Dermis blood vessel endothelial cell (primary cell): ENCODE data around the gene THSD8. TPM values are rescaled to one million over a fixed set of nuclear protein-coding genes. Genes with fewer than 3 reads are reported as not detected.
A peak's percentile ranks its signal among the peaks of the same experiment; 100 is the strongest.
"Not testable (repeated sequence)": the region's sequence is repeated elsewhere in the genome, so short reads cannot be mapped to it uniquely, and the experiment has no call there.

Experiments
- DNase-seq: peaks from one replicate; pipeline ENCODE4 v3.0.0; 2010
- total RNA-seq: library from RNA; depleted of rRNA; stranded (reverse); fragments of >200 nt; gene quantifications from 2 replicates; pipeline ENCODE4 v1.2.3, GENCODE V29; 2014

THSD8 gene
- total RNA-seq, 1 donor from 2014 or later = not detected

DNA sequence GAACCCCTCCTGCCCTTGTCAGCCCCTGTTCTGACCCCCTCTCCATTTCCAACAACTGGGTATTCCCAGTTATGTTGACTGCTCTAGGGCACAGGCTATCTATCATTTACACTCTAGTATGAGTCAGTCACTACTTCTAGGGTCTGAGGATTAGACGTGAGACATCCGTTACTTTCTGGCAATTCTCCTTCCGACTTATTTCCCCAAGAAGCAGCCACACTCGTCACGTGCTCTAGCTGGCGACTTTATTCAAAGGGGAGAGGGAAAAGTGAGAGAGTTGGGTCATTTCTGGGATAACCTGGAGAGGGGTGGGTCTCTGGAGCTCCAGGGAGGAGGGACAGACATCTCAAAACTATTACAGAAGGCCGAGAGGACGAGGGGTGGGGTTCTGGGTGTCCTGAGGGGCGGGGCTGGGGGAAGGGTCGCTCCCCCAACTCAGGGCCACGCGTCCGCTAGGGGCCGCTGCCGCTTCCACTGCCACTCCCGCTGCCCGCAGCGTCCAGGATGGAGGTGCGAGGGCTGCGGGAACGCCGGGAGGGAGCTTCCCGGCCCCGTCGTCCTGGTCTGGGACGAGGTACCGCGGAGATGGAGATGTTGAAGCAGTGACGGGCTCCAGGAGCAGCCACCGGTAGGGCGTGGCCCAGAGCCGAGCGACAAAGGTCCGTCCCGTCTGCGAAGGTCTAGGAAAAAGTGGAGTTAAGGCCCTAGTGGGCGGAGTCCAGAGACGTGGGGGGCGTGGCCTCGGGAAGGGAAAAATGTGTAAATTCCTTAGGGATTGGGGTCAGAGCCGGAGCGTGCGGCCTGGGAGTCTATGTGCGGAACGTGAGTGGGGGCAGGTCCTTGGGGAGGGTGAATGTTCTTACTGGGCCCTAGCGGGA, 23.6 kb downstream of the THSD8 start:
- DNase-seq = peak; percentile 41

DNA sequence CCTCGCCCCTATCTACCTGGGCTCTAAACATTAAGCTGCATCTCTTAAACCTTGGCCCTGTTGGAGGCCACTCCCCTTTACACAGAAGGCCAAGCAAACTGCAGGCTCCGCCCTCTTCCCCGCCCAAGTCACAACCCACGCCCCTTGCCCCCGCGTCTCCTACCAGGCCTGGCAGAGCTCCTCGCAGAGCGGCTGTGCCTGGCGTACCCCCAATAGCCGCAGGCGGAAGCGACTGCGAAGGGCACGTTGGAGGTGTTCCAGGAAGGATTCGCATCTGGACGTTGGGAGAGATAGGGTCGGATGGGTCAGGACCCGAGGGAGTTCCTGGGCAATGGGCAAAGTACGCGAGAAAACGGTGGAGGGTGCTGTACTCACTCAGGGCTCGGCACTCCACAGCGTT, 26.6 kb downstream of the THSD8 start:
- DNase-seq = peak; percentile 24

DNA sequence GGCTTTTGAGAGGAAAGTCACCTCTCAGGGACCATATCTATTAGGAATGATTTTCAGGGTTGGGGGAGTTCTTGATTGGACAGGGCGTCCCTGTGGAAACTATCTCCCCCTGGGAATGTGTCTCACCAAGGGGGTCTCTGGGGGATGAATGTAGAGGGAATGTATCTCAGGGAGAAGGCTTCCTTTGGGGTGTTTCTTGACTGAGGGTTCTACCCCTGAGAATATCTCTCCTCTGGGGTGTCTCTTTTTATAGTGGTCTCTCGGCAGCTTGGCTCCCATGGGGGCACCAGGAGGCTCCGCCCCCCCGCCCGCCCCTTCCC, 31.5 kb downstream of the THSD8 start:
- DNase-seq = no peak

DNA sequence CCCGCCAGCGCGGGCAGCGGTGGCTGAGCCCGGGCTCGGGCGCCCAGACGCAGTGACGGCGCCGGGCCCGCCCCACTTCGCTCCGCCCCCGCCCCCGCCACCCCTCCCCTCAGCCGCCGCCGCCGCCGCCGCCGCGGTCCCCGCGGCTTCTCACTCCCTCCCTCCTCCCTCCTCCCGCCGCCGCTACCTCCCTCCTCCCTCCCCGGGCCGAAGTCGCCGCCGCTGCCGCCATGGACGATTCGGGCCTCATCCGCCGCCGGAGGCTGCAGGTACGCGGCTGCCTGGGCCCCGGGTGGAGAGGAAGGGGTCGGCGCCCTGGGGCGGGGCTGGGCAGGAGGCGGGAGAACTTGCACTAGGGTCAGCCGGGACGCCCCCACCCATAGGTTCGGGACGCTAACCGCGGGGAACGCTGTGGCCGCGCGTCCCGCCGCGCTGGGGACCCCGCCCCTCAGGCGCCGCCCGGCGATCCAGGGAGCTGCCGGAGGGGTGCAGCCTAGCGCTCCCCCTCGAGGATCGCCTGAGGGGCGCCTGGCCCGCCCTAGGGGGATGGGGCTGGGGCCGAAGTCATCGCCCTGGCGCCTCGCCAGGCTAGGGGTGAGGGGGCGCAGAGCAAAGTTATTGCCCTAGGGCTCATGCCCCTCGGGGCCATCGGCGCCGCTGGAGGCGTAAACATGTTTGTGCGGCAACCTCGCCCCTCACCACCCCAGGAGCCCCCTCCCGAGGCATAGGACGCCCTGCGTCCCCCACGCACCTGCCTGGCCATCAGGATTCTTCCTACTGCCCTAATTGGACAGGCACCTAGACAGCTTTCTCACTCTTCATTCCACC, 32.1 kb downstream of the THSD8 start:
- no peak for DNase-seq

DNA sequence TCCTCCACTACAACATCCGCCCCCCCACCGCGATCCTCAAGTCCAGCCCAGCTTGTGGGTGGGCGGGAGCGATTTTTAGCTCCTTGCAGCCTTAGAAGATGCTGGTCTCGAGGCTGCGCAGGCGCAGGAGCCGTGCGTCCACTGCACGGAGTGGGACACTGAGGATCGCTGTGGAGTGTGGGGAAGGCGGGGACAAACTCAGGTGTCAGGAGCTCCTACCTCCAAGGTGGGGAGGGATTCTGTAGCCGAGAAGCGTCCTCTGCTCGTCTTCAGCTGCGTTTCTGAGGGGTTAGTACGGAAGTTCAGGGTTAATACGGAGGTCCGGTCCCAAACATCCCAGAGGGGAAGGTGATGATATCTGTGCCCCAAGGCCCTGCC, 32.7 kb downstream of the THSD8 start, which contains the start of gene RTBDN:
Gene RTBDN, minus strand, starts transcription at position 14 of the 378 bp plus-strand sequence. CDS start 4,600 bp downstream, outside the sequence.
- DNase-seq = no peak

DNA sequence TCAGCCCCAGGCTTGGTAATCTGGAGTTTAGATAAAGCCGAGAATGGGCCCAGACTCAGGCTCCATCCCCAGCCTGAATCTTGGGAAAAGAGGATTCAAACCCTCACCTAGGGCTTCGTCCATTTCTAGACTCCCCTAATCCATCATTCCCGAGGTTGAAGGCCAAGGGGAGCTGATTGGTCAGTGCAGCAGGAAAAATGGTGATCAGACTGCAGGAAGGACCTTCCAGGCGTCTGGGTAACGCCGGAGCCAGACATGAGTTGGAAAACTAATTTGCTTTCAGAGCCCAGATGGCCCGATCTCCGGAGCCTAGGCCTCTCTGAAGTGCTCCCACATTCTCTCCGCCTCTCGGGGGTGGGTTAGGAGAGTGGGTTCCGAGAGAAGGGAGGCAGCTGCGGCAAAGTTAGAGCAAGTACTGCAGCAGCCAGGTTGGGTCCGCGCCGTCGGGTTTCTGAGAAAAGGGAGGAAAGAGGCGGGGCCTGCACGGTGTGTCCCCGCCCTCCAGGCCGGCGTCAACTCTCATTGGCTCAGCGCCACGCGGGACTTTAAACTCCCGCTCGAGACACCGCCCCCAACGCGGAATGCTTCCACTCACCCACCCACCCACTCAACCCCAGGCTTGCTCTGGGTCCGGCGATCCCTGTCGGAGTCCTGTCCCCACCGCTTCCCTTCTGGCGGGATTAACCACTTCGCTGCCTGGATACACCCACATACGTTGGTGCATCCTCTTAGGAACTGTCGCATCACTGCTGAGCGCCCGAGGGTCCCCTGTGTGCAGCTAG, 33.3 kb downstream of the THSD8 start:
- DNase-seq = peak; percentile 36

DNA sequence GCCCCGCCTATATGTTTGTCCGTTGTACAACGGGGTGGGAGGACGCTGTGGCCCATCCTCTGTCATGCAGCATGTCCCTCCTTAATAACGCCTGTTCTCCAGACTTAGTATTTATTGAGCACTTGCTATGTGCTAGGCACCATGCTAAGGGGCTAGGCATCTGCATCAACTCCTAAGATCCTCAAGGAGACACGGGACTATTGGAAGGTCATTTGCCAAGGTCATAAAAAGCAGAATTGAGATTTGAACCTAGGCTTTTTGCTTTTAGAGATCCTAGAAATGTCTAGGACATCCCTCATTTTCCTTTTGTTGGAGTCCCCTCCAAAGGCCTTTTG, 34.6 kb downstream of the THSD8 start:
- DNase-seq = no peak

DNA sequence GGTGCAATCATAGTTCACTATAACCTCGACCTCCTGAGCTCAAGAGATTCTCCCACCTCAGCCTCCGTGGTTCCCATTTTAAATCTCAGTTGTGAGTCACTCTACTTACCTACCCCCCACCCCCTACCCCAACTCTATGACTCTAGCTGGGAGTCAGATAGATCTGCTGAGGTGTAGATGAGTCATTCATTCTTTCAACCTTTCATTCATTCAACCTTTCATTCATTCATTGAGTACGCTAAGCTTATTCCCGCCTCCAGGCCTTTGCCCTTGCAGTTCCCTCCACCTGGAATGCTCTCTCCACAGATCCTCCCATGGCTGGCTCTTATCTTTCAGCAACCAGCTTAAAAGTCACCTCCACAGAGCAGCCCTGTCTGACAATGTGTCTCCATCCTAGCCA, 35.4 kb downstream of the THSD8 start:
- no peak for DNase-seq

DNA sequence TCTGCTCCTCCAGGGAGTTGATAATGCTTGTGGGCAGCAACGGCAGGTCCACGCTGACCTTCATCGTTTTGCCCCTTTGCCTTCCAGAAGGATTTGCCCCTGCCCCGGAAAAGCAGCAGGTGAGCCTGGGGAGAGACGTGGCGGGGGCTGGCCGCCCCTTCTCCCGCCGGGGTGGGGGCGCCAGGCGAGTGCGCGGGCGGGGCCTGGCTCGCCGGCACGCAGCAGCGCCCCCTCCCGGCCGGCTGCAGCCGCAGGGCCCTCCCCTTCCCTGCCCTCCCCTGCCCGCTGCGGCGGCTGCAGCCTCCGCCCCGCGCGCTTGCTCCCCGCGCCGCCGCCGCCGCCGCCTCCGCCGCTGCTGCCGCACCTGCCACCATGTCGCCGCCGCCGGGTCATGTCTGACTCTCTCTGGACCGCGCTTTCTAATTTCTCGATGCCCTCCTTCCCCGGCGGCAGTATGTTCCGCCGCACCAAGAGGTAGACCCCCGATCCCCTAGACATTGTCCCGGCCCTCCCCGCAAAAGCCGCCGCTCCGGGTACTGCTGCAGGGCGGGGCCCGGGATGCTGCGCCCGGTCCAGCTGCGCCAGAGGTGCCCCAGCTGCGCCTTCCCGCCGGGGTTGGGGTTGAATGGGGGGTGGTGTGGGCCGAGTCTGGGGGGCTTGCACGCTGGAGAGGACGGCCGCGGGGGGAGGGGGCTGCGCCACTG, 36.5 kb downstream of the THSD8 start, which contains the start of gene MAST1:
Gene MAST1, plus strand, starts transcription at position 334 of the 704 bp plus-strand sequence. Its CDS starts 58 bp downstream, at position 392.
- peak; percentile 56 for DNase-seq

DNA sequence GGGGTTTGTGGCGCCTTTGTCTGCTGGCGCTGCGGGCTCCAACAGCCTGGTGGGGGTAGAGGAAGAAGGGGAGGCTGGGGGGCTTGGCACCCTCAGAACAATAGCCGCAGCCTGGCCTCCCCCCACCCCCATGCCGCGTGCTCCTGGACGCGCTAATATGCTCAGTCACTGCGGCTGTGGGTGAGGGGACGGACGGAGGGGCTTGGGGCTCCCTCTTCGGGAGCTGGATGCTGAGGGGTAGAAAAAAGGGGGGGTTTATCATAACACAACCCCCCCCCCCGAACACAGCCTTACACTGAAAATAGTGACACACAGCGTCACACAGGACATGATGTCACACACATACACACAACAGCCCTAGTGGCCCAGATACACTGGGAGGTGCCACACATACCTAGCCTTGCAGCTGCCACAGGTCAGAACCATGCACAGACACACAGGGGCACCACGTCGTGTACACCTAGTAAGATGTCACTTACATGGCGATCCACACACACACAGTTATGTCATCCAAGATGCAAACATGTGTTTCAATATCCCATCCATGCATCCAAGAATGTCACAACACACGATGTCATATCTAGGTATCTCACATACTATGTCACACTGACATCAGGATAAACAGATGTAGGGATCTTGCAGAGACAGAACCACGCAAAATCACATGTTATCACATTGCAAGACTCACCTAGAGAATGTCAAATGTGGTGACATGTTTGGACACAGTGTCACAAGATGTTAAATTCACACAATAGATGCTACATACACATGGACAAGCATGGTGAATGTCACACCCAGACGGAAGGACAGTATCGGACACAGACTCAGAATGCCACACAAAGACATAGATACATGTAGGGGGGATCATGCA, 37.3 kb downstream of the THSD8 start:
- no peak for DNase-seq

DNA sequence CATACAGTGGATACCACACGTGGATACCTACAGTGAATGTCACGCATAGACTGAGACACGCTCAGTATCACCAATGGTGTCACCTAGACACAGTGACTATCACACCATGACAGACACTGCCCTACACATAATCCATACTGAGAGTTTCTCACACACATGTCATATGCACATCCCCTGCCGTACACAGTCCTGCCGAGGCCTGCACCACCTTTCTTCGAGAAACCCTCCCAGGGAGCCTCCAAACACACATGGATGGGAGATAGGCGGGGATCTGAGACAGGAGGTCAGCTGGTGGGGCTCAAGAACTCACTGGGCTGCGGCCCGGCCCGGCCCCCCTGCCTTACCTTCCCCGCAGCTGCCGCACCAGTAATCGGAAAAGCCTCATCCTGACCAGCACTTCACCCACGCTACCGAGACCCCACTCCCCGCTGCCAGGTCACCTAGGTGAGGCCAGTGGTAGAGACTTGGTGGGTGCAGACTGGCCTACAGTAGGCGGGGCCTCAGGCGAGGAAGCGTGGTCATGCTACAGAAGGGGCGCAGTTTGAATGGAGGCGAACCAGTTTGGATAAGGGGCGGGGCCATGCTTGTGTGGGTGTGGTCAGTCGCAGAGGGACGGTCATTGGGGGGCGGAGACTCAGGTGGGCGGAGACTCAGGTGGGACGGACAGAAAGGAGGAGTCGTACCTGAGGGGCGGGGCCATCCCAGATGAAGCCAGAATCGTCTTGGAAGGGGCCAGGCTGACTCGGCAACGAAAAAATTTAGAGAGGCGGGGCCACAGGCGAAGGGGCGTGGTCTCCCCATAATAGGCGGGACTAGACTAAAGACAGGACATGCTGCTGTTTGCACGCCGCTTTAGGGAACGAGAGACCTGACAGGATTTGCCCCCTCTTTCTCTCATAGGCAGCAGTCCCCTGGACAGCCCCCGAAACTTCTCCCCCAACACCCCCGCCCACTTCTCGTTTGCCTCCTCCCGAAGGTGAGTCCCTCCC, 38.5 kb downstream of the THSD8 start:
- DNase-seq = peak; percentile 60

DNA sequence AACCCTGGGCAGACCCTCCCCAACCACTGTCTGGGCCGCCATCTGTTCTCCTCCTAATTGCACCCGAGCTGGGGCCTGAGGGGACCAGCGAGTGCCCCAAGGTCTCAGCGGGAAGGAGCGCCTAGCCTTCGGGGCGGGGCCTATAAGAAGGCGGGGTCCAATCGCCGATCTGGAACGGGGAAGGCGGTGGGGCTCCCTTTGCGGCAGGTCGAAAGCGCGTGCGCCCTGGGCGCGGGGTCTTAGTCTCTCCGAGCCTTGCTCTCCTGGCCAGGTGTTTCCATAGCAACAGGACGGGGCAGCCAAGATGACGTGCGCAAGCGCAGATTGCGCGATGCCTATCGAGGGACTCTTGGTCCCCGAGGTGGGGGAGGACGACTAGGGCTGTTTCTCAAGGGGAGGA, 39.2 kb downstream of the THSD8 start:
- peak; percentile 29 for DNase-seq

DNA sequence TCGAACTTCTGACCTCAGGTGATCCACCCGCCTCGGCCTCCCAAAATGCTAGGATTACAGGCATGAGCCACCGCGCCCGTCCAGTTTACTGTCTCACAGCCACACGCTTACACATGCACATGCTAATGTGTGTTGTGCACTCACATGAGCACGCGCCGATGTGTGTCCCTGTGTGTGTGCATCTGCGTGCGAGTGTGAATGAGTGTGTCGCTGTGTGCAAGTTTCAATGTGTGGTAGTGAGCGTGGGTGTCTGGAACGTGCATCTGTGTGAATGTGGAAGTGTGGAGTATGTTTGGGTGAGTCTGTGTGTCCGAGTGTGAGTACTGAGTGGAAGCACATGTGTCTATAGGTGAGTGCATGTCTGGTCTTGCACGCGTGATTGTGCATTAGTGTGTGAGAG, 40.6 kb downstream of the THSD8 start:
- no peak for DNase-seq

DNA sequence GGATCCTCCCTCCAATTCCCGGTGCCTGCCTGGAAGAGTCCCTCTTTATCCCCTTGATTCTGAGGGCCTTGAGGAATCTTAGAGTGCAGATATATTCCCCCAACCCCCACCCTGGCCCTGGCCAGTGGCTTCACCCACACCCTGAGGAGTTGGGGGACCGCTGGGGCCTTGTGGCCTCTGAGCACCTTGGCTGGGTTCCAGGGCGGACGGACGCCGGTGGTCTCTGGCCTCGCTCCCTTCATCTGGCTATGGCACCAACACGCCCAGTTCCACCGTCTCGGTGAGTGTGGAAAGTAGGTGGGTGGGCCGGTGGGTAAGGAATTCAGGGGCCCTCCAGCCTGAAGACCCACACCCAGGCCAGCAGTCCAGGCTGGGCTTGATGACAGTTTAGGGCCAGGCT, 41.5 kb downstream of the THSD8 start:
- no peak for DNase-seq

DNA sequence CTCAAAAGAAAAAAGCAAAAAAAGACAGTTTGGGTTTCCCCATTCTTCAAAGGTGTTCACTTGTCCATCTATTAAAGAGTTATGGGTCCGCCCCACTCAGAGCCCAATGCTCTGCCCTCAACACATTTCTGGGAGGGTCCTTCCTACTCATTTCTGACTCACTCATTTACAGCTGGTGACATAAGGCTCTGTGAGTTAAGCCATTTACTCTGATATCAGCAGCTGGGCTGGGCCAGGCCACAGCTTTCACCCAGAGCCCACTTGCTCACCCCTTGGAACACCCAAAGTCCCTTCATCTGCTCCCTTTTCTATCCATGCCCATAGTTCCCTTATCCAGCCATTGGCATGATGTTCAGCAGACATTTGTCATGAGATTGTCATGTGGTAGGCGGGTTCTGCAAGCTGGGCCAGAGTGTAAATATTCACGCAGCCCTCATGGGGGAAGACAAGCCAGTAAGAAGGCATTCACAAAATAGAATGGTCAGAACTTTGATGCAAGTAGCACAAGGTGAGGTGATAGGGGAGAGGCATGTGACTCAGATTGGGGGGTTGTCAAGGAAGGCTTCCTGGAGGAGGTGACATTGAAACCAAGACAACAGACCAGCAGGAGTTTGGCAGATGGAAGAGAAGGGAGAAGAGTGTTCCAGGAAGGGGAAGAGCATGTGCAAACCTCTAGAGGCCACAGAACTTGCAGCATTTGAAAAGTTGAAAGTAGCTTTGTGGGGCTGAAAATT, 42.3 kb downstream of the THSD8 start:
- DNase-seq = no peak

DNA sequence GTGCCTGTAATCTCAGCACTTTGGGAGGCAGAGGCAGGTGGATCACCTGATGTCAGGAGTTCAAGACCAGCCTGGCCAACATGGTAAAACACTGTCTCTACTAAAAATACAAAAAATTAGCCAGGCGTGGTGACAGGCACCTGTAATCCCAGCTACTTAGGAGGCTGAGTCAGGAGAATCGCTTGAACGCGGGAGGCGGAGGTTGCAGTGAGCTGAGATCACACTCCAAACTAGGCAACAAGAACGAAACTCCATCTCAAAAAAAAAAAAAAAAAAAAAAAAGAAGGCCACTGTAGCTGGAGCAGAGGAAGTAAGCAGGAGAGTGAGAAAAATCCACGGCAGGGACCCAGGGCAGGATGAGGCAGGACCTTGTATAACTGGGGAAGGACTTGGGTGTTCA, 44.7 kb downstream of the THSD8 start:
- not testable (repeated sequence) for DNase-seq

DNA sequence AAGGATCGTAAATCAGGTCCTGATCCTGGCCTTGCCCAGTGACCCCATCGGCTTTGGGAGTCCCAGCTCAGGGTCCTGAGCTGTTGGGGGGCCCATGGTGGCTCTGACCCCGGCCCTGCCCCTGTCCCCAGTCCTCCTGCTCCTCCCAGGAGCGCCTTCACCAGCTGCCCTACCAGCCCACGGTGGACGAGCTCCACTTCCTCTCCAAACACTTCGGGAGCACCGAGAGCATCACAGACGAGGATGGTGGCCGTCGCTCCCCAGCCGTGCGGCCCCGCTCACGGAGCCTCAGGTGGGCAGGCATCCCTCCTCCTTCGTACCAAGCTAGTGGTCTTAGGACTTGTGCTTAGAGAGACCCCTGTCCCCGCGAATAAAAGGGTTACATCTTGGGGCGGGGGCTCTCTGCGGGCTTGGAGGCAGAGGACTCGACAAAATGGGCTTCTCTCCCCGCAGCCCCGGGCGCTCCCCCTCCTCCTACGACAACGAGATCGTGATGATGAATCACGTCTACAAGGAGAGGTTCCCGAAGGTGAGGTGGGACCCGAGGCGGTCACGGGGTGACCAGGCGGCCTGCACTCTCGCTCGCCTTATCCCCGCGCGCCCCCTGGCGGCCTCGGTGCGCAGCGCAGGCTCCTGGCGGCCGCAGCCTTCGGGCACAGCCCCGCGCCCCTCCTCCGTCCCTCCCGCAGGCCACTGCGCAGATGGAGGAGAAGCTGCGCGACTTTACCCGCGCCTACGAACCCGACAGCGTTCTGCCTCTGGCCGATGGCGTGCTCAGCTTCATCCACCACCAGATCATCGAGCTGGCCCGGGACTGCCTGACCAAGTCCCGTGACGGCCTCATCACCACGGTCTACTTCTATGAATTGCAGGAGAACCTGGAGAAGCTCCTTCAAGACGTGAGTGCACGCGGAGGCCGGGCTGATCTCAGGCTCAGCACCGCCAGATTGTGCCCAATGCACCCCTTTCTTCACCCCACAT, 45.6 kb downstream of the THSD8 start:
- peak; percentile 84 for DNase-seq
